Tibial artery (tissue), 4 donors: ENCODE measurements around the gene UGT2A2.

Experiments
- DNase-seq, 2 donors: peaks; one replicate each; pipeline ENCODE4 v3.0.0-alpha.2; 2019
- H3K27ac ChIP-seq, 2 donors: fragments of 200-600 bp; sonication (generic) in 1 of 2; 1 replicate in 1 of 2; 2 replicates in 1 of 2; pipeline ENCODE4 v1.5.1; 2018 to 2019; ENCODE audit warnings: mild to moderate bottlenecking in 1 of 2
- H3K27me3 ChIP-seq, 2 donors: fragments of 200-600 bp; sonication (generic) in 1 of 2; one replicate each; pipeline versions ENCODE4 v1.5.1 to v1.6.0; 2016 to 2019
- H3K36me3 ChIP-seq, 3 donors: fragments of 200-600 bp; sonication (generic) in 2 of 3; one replicate each; pipeline ENCODE4 v1.5.1; 2016 to 2019; ENCODE audit warnings: mild to moderate bottlenecking in 2 of 3
- H3K4me1 ChIP-seq, 4 donors: fragments of 200-600 bp; sonication (generic) in 2 of 4; 1 replicate in 3 of 4; 2 replicates in 1 of 4; pipeline ENCODE4 v1.5.1; 2016 to 2019
- H3K4me3 ChIP-seq, 2 donors: fragments of 200-600 bp; sonication (generic) in 1 of 2; 1 replicate in 1 of 2; 2 replicates in 1 of 2; pipeline ENCODE4 v1.5.1; 2018 to 2019; ENCODE audit warnings: mild to moderate bottlenecking in 2 of 2
- H3K9me3 ChIP-seq, 3 donors: fragments of 200-600 bp; sonication (generic) in 1 of 3; one replicate each; pipeline ENCODE4 v1.5.1; 2016 to 2019
- CTCF ChIP-seq, 2 experiments: fragments of 200-600 bp in 1 of 2; fragments of 450-650 bp in 1 of 2; IDR thresholded peaks; one replicate each; pipeline ENCODE4 v1.5.1; 2017 to 2019; ENCODE audit warnings: antibody characterized with exemption in 2 of 2, mild to moderate bottlenecking in 1 of 2, moderate library complexity in 1 of 2
- intact Hi-C: fragments of 100-400 bp; cut with DNase I; formaldehyde crosslinking; loops from one replicate; pipeline ENCODE4 v1.15.0; 2023; ENCODE audit warnings: low total_unique reads

UGT2A2 gene

GRCh38 chr4:69568787-69569186 is 70.7 kb downstream of the UGT2A2 start:
- intact Hi-C loops, result no loop called here
- H3K27me3 ChIP-seq, result no peaks in the 10 kb centered on the region
- DNase-seq, result no peak
- no peaks in the 10 kb centered on the region for H3K36me3 ChIP-seq
- no peak for TF ChIP-seq CTCF (IDR thresholded peaks at IDR 0.05)
- no peak overlapping the region for H3K27ac ChIP-seq
- no peaks in the 10 kb centered on the region for H3K4me1 ChIP-seq
- H3K9me3 ChIP-seq, result no peaks in the 10 kb centered on the region
- H3K4me3 ChIP-seq, result no peak overlapping the region

- no peaks in the 10 kb centered on the region for H3K4me1 ChIP-seq
- DNase-seq, result no peak
- intact Hi-C loops, result no loop called here
- no peak overlapping the region for H3K27ac ChIP-seq
- no peak overlapping the region for H3K4me3 ChIP-seq
- no peaks in the 10 kb centered on the region for H3K36me3 ChIP-seq
- no peaks in the 10 kb centered on the region for H3K27me3 ChIP-seq
- no peak for TF ChIP-seq CTCF (IDR thresholded peaks at IDR 0.05)
- no peaks in the 10 kb centered on the region for H3K9me3 ChIP-seq
These were observed 76.0 kb downstream of the UGT2A2 start for GRCh38 chr4:69563424-69563823.

GRCh38 chr4:69549651-69550050 is 89.8 kb downstream of the UGT2A2 start:
- no peak for DNase-seq
- no peaks in the 10 kb centered on the region for H3K9me3 ChIP-seq
- no peak for TF ChIP-seq CTCF (IDR thresholded peaks at IDR 0.05)
- H3K4me1 ChIP-seq, result no peaks in the 10 kb centered on the region
- H3K27ac ChIP-seq, result no peak overlapping the region
- H3K27me3 ChIP-seq, result no peaks in the 10 kb centered on the region
- intact Hi-C loops, result no loop called here
- no peaks in the 10 kb centered on the region for H3K36me3 ChIP-seq
- H3K4me3 ChIP-seq, result no peak overlapping the region

- DNase-seq, result no peak
- H3K27me3 ChIP-seq, result no peaks in the 10 kb centered on the region
- TF ChIP-seq CTCF (IDR thresholded peaks at IDR 0.05), result no peak
- no peaks in the 10 kb centered on the region for H3K9me3 ChIP-seq
- H3K4me1 ChIP-seq, result no peaks in the 10 kb centered on the region
- no peak overlapping the region for H3K27ac ChIP-seq
- H3K4me3 ChIP-seq, result no peak overlapping the region
- no peaks in the 10 kb centered on the region for H3K36me3 ChIP-seq
- intact Hi-C loops, result no loop called here
These were observed 93.2 kb downstream of the UGT2A2 start for GRCh38 chr4:69546134-69546765.
